ENCODE data around the gene MFSD6L. TPM values are rescaled to one million over a fixed set of nuclear protein-coding genes. Genes with fewer than 3 reads are reported as not detected.
A peak's percentile ranks its signal among the peaks of the same experiment; 100 is the strongest.

Gene MFSD6L
- total RNA-seq, 1 donor from 2014 or later, result 0.94 TPM

DNA sequence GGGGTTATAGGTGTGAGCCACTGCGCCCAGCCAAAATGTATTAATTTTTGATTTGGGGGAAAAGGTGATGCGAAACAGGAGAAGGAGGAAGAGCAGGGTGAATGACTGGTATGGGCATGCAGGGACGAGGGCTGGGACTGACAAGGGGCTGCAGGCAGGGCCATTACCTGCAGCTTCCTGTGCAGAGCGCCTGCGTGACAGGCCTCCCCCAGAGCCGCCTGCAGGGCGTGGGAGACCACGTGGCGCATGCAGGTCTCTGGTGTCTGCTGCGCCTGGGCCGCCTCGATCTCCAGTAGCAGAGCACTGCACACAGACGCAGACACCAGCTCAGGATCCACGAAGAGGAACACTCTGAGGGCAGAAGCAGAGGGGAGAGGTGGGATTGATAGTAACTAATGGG lies 35.9 kb upstream of the MFSD6L start:
- Mint-ChIP-seq H3K9me3 (no peaks in the 10 kb centered on the region), H3K4me1 (ENCODE audit: low read depth) (no peaks in the 10 kb centered on the region), H3K4me3 (ENCODE audit: low read depth) (no peak overlapping the region), H3K36me3 (ENCODE audit: low read depth) (peaks cover 48% of the 10 kb centered on the region), H3K27me3 (ENCODE audit: low read depth) (no peaks in the 10 kb centered on the region), H3K27ac (no peak overlapping the region)
- intact Hi-C loops (cut with micrococcal nuclease), result no loop called here
- DNase-seq (ENCODE audit: low spot score), result peak; percentile 4

DNA sequence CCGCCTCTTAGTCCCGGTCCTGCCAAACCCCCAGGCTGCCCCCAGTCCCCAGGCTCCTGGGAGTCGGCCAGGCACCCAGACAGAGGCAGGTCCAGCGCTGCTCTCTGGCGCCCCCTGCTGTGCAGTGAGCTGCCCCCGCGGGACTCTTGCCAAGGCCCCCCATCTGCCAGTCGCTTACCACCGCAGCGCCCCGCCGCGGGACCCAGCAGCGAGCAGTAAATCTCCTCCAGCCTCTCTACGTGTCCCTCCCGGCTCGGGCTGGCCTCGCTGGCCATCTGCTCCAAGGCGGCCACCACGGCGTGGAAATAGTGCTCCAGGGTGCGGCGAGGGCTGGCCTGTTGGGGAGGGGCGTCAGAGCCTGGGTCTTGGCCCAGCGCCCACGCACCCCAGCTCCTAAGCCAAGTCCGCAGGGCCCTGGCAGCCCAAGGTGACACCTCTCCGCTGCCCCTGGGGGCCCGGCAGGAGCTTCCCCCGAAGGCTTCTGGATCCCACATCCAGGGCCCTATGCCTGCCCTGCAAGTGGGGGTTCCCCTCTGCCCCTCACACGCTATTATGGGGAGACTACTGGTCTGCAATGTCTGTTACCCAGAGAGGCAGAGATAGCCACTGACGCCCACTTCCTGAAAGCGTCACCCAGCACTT lies 33.7 kb upstream of the MFSD6L start:
- Mint-ChIP-seq H3K4me3 (ENCODE audit: low read depth) (no peak overlapping the region), H3K27ac (no peak overlapping the region), H3K4me1 (ENCODE audit: low read depth) (no peaks in the 10 kb centered on the region), H3K9me3 (no peaks in the 10 kb centered on the region), H3K36me3 (ENCODE audit: low read depth) (peaks cover 38% of the 10 kb centered on the region), H3K27me3 (ENCODE audit: low read depth) (no peaks in the 10 kb centered on the region)
- intact Hi-C loops (cut with micrococcal nuclease), result no loop called here
- no peak for DNase-seq (ENCODE audit: low spot score)

DNA sequence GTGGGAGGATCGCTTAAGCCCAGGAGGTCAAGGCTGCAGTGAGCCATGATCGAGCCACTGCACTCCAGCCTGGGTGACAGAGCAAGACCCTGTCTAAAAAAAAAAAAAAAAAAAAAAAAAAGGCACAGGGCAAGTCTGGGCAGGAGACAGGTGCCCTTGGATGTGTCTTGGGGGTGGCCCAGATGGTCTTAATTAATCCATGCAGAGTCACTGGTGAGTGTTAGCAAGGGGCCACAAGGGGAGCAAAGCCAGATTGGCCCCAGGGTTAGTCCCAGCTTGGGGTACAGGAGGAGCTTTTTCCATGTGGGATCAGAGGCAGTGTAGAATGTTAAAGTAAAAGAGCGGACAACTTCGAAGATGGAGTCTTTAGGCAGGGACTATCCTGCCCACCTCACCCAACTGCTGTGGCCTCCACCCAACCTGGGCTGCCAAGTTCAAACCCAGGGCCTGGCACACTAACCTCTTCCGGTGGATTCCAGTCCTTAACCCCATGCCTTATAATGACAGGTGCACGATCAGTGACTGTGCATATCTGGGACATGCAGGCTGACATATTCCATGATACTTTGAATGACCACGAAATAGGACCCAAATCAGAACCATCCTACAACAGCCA lies 32.2 kb upstream of the MFSD6L start:
- Mint-ChIP-seq H3K36me3 (ENCODE audit: low read depth) (peaks cover 24% of the 10 kb centered on the region), H3K4me1 (ENCODE audit: low read depth) (no peaks in the 10 kb centered on the region), H3K4me3 (ENCODE audit: low read depth) (no peak overlapping the region), H3K27me3 (ENCODE audit: low read depth) (no peaks in the 10 kb centered on the region), H3K27ac (no peak overlapping the region), H3K9me3 (no peaks in the 10 kb centered on the region)
- peak; percentile 4 for DNase-seq (ENCODE audit: low spot score)
- intact Hi-C loops (cut with micrococcal nuclease), result no loop called here

DNA sequence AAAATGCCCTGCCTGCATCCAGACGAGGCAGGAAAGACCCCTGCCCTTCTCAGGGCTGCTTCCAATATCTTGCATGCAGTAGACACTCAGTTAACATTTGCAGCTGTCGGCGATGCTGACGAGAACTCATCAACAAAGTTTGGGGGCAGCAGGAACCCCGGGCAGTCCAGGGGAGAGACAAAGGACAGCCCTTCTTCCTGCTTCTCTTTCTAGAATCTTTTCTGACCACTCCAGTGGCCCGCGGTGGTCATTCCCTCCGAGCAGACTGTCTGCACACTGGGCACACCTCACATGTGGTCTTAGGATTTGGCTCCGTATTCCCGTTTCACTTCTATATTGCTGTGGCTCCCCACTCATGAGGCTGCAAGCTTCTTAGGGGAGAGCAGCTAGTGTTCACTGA lies 31.0 kb upstream of the MFSD6L start:
- DNase-seq (ENCODE audit: low spot score), result peak; percentile 5
- Mint-ChIP-seq H3K9me3 (peaks cover 5% of the 10 kb centered on the region), H3K4me1 (ENCODE audit: low read depth) (no peaks in the 10 kb centered on the region), H3K27ac (no peak overlapping the region), H3K27me3 (ENCODE audit: low read depth) (no peaks in the 10 kb centered on the region), H3K4me3 (ENCODE audit: low read depth) (no peak overlapping the region), H3K36me3 (ENCODE audit: low read depth) (peaks cover 16% of the 10 kb centered on the region)
- intact Hi-C loops (cut with micrococcal nuclease), result no loop called here

GRCh38 chr17:8829036-8829941 lies 30.1 kb upstream of the MFSD6L start:
- H3K9me3 Mint-ChIP-seq, result peaks cover 13% of the 10 kb centered on the region
- H3K27me3 Mint-ChIP-seq (ENCODE audit: low read depth), result no peaks in the 10 kb centered on the region
- no peak overlapping the region for H3K27ac Mint-ChIP-seq
- peaks cover 16% of the 10 kb centered on the region for H3K36me3 Mint-ChIP-seq (ENCODE audit: low read depth)
- DNase-seq (ENCODE audit: low spot score), result peak; percentile 5
- H3K4me1 Mint-ChIP-seq (ENCODE audit: low read depth), result no peaks in the 10 kb centered on the region
- intact Hi-C loops (cut with micrococcal nuclease), result no loop called here
- no peak overlapping the region for H3K4me3 Mint-ChIP-seq (ENCODE audit: low read depth)

DNA sequence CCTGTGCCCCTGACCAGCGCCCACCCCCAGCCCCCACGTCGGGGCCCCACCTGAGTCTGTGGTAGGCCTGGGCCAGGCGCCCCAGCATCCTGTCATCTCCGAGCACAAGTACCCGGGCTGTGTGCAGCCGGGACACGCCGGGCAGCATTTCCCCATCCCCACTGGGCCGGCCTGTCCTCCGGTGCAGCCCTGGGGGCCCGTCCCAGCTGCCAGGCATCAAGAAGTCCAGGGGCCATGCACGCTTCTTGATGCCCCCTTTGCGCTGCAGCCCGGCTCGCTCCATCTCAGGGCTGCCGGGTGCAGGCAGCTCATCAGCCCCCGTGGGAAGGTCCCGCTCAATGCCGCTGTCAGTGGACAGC lies 29.3 kb upstream of the MFSD6L start:
- peaks cover 13% of the 10 kb centered on the region for H3K36me3 Mint-ChIP-seq (ENCODE audit: low read depth)
- H3K4me1 Mint-ChIP-seq (ENCODE audit: low read depth), result no peaks in the 10 kb centered on the region
- H3K9me3 Mint-ChIP-seq, result peaks cover 15% of the 10 kb centered on the region
- peak; percentile 4 for DNase-seq (ENCODE audit: low spot score)
- no peak overlapping the region for H3K27ac Mint-ChIP-seq
- H3K27me3 Mint-ChIP-seq (ENCODE audit: low read depth), result no peaks in the 10 kb centered on the region
- intact Hi-C loops (cut with micrococcal nuclease), result no loop called here
- no peak overlapping the region for H3K4me3 Mint-ChIP-seq (ENCODE audit: low read depth)

- intact Hi-C loops (cut with micrococcal nuclease), result no loop called here
- Mint-ChIP-seq H3K27ac (no peak overlapping the region), H3K4me3 (ENCODE audit: low read depth) (no peak overlapping the region), H3K36me3 (ENCODE audit: low read depth) (peaks cover 22% of the 10 kb centered on the region), H3K9me3 (peaks cover 15% of the 10 kb centered on the region), H3K4me1 (ENCODE audit: low read depth) (no peaks in the 10 kb centered on the region), H3K27me3 (ENCODE audit: low read depth) (no peaks in the 10 kb centered on the region)
- DNase-seq (ENCODE audit: low spot score), result peak; percentile 6
These were observed 27.8 kb upstream of the MFSD6L start for GRCh38 chr17:8826808-8827435.

- Mint-ChIP-seq H3K4me1 (ENCODE audit: low read depth) (no peaks in the 10 kb centered on the region), H3K27ac (no peak overlapping the region), H3K36me3 (ENCODE audit: low read depth) (peaks cover 22% of the 10 kb centered on the region), H3K27me3 (ENCODE audit: low read depth) (no peaks in the 10 kb centered on the region), H3K9me3 (peaks cover 15% of the 10 kb centered on the region), H3K4me3 (ENCODE audit: low read depth) (no peak overlapping the region)
- intact Hi-C loops (cut with micrococcal nuclease), result no loop called here
- no peak for DNase-seq (ENCODE audit: low spot score)
These were observed 26.6 kb upstream of the MFSD6L start for GRCh38 chr17:8825802-8826201.

- no peak overlapping the region for H3K27ac Mint-ChIP-seq
- no peaks in the 10 kb centered on the region for H3K4me1 Mint-ChIP-seq (ENCODE audit: low read depth)
- peaks cover 22% of the 10 kb centered on the region for H3K36me3 Mint-ChIP-seq (ENCODE audit: low read depth)
- intact Hi-C loops (cut with micrococcal nuclease), result no loop called here
- H3K9me3 Mint-ChIP-seq, result peaks cover 15% of the 10 kb centered on the region
- no peak overlapping the region for H3K4me3 Mint-ChIP-seq (ENCODE audit: low read depth)
- no peaks in the 10 kb centered on the region for H3K27me3 Mint-ChIP-seq (ENCODE audit: low read depth)
- no peak for DNase-seq (ENCODE audit: low spot score)
These were observed 24.1 kb upstream of the MFSD6L start for GRCh38 chr17:8823279-8823678.

- no peaks in the 10 kb centered on the region for H3K4me1 Mint-ChIP-seq (ENCODE audit: low read depth)
- peaks cover 15% of the 10 kb centered on the region for H3K9me3 Mint-ChIP-seq
- peaks cover 25% of the 10 kb centered on the region for H3K36me3 Mint-ChIP-seq (ENCODE audit: low read depth)
- DNase-seq (ENCODE audit: low spot score), result no peak
- no peak overlapping the region for H3K4me3 Mint-ChIP-seq (ENCODE audit: low read depth)
- H3K27ac Mint-ChIP-seq, result no peak overlapping the region
- intact Hi-C loops (cut with micrococcal nuclease), result no loop called here
- no peaks in the 10 kb centered on the region for H3K27me3 Mint-ChIP-seq (ENCODE audit: low read depth)
These were observed 23.4 kb upstream of the MFSD6L start for GRCh38 chr17:8822401-8823035.

DNA sequence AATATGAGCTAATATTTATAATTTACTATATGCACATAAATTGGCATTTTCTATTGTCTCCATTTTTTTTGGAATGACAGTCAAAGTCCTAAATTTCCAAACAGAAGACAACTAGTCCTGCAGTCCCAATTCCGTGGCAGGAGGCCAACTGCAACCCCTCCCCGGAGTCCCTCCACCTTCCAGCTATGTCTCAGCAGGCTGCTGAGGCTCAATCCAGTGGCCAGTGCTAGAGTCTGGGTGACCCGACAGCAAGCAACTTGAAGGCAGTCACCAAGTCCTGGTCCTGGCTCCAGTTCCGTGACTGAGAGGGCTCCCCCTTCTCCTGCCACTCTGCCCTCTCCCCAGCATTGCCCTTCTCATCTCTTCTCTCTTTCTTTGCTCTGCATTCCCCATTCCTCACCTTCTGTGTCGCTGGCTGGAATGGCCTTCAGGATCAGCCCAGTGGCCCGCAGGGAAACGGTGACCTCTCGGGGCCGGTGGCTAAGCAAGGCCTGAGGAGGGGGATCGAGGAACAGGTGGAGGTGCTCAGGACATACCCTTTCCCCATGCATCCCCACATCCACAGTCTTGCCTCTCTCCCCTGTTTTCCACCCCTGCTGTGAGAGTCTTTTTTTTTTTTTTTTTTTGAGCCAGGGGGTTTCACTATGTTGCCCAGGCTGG lies 22.4 kb upstream of the MFSD6L start:
- no peaks in the 10 kb centered on the region for H3K27me3 Mint-ChIP-seq (ENCODE audit: low read depth)
- H3K4me3 Mint-ChIP-seq (ENCODE audit: low read depth), result no peak overlapping the region
- peaks cover 25% of the 10 kb centered on the region for H3K36me3 Mint-ChIP-seq (ENCODE audit: low read depth)
- H3K9me3 Mint-ChIP-seq, result peaks cover 15% of the 10 kb centered on the region
- no peak for DNase-seq (ENCODE audit: low spot score)
- intact Hi-C loops (cut with micrococcal nuclease), result no loop called here
- no peaks in the 10 kb centered on the region for H3K4me1 Mint-ChIP-seq (ENCODE audit: low read depth)
- H3K27ac Mint-ChIP-seq, result no peak overlapping the region

- no peaks in the 10 kb centered on the region for H3K4me1 Mint-ChIP-seq (ENCODE audit: low read depth)
- H3K9me3 Mint-ChIP-seq, result peaks cover 13% of the 10 kb centered on the region
- H3K4me3 Mint-ChIP-seq (ENCODE audit: low read depth), result no peak overlapping the region
- H3K36me3 Mint-ChIP-seq (ENCODE audit: low read depth), result peaks cover 27% of the 10 kb centered on the region
- no peak for DNase-seq (ENCODE audit: low spot score)
- H3K27me3 Mint-ChIP-seq (ENCODE audit: low read depth), result peaks cover under 1% of the 10 kb centered on the region
- no peak overlapping the region for H3K27ac Mint-ChIP-seq
- intact Hi-C loops (cut with micrococcal nuclease), result no loop called here
These were observed 21.3 kb upstream of the MFSD6L start for GRCh38 chr17:8820311-8821010.

Measured in activated T-helper 2 cell treated with anti-CD3 and anti-CD28 coated beads, Interferon-gamma antibody, Interleukin-2, Interleukin-4, amounts not matched to agents 10 μg/mL and 5 μg/mL and 100 μg/mL, durations not matched to agents 14 hours and 24 hours and 36 hours (primary cell).